Smooth muscle cell (in vitro differentiated cells): Measurements from ENCODE around the gene ITPRIPL2. TPM values are rescaled to one million over a fixed set of nuclear protein-coding genes. Genes with fewer than 3 reads are reported as not detected.

ENCODE experiments used
- DNase-seq: peaks from one replicate; lab custom pipeline; 2025; ENCODE audit not compliant: unreplicated experiment; lab: John Stamatoyannopoulos, UW
- H2AFZ ChIP-seq: fragments of 200-600 bp; sonication (generic); 2 replicates; pipeline ENCODE4 v1.6.0; 2016; ENCODE audit warnings: antibody characterized with exemption, low read depth, mild to moderate bottlenecking
- H3F3A ChIP-seq: fragments of 200-600 bp; sonication (generic); 2 replicates; pipeline ENCODE4 v1.6.0; 2017; ENCODE audit warnings: antibody characterized with exemption, low read depth
- H3K27ac ChIP-seq: fragments of 200-600 bp; sonication (generic); 2 replicates; pipeline ENCODE4 v1.5.1; 2016; ENCODE audit warnings: low read depth, mild to moderate bottlenecking
- H3K27me3 ChIP-seq: fragments of 200-600 bp; sonication (generic); 2 replicates; pipeline ENCODE4 v1.6.1; 2016; ENCODE audit warnings: low read depth, mild to moderate bottlenecking
- H3K36me3 ChIP-seq: fragments of 200-600 bp; sonication (generic); 2 replicates; pipeline ENCODE4 v1.5.1; 2016; ENCODE audit warnings: low read depth
- H3K4me1 ChIP-seq: fragments of 200-600 bp; sonication (generic); 2 replicates; pipeline ENCODE4 v1.5.1; 2016; ENCODE audit warnings: low read depth
- H3K4me2 ChIP-seq: fragments of 200-600 bp; sonication (generic); 2 replicates; pipeline ENCODE4 v1.6.0; 2016; ENCODE audit warnings: mild to moderate bottlenecking
- H3K4me3 ChIP-seq: fragments of 200-600 bp; sonication (generic); 2 replicates; pipeline ENCODE4 v1.5.1; 2016; ENCODE audit warnings: mild to moderate bottlenecking
- H3K79me2 ChIP-seq: fragments of 200-600 bp; sonication (generic); 2 replicates; pipeline ENCODE4 v1.6.0; 2016; ENCODE audit warnings: low read depth, mild to moderate bottlenecking
- H3K9ac ChIP-seq: fragments of 200-600 bp; sonication (generic); 2 replicates; pipeline ENCODE4 v1.6.0; 2016; ENCODE audit warnings: low read depth
- H3K9me3 ChIP-seq: fragments of 200-600 bp; sonication (generic); replicated peaks from 2 replicates; pipeline ENCODE4 v1.5.1; 2016; ENCODE audit warnings: low read depth
- H4K20me1 ChIP-seq: fragments of 200-600 bp; sonication (generic); 2 replicates; pipeline ENCODE4 v1.6.0; 2016; ENCODE audit warnings: low read depth
- CTCF ChIP-seq: fragments of 200-600 bp; sonication (generic); IDR thresholded peaks from 2 replicates; pipeline ENCODE4 v1.5.1; 2017; ENCODE audit warnings: borderline replicate concordance, mild to moderate bottlenecking, antibody characterized with exemption; ENCODE audit not compliant: insufficient read depth, poor library complexity, severe bottlenecking
- WGBS: methylation state at CpG from one replicate; pipeline ENCODE4 v1.1.7; 2016; ENCODE audit warnings: low lambda C conversion rate; 5-methylcytosine and 5-hydroxymethylcytosine counted together
- polyA plus RNA-seq: library from polyadenylated mRNA; unstranded; fragments of >200 nt; fragmentation: Nextera tagmentation; extraction: Ambion mirVana; gene quantifications from 2 replicates; pipeline ENCODE4 v1.2.1, GENCODE V29; 2016
- total RNA-seq: library from RNA; depleted of rRNA; stranded (reverse); fragments of >200 nt; gene quantifications from 2 replicates; pipeline ENCODE4 v1.2.3, GENCODE V29; 2014

Gene ITPRIPL2
- total and polyA plus RNA-seq, 2 experiments from 2014 or later, result 16.4 to 26.4 TPM

DNA sequence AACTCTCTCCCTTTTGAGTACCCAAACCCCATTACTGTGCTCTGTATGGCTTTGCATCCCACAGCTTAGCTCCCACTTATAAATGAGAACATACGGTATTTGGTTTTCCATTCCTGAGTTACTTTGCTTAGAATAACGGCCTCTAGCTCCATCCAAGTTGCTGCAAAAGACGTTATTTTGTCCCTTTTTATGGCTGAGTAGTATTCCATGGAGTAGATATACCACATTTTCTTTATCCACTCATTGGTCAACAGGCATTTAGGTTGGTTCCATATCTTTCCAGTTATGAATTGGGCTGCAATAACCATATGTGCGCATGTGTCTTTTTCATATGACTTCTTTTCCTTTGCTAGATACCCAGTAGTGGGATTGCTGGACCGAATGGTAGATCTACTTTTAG lies 34.4 kb downstream of the ITPRIPL2 start:
- no peak overlapping the region for H3K4me3 ChIP-seq
- H3K36me3 ChIP-seq, result no peaks in the 10 kb centered on the region
- H3K79me2 ChIP-seq, result no peaks in the 10 kb centered on the region
- H3K4me2 ChIP-seq, result no peak overlapping the region
- H3K27ac ChIP-seq, result no peak overlapping the region
- H3K9ac ChIP-seq, result no peak overlapping the region
- no peaks in the 10 kb centered on the region for H3K4me1 ChIP-seq
- WGBS, result 97% methylated on average over 5 of the region's 5 CpGs
- DNase-seq, result no peak
- no peak for TF ChIP-seq CTCF
- H3F3A ChIP-seq, result no peaks in the 10 kb centered on the region
- no peak overlapping the region for H2AFZ ChIP-seq
- H3K27me3 ChIP-seq, result no peaks in the 10 kb centered on the region
- no peaks in the 10 kb centered on the region for H3K9me3 ChIP-seq
- H4K20me1 ChIP-seq, result no peaks in the 10 kb centered on the region

DNA sequence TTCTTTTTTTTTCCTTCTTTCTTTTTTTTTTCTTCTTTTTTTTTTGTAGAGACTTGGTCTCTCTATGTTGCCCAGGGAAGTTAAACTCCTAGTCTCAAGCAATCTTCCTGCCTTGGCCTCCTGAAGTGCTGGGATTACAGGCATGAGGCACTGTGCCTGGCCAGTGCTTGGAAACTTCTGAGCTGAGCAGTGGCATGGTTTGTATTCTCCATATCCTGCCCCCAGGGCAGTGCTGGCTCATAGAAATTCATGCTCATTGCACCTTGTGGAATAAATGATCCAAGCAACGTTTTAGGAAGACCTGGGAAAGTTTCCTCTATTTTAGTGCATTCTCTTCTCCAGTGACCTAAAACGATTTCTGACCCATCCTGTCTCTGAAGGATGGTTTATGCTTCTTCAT lies 37.5 kb downstream of the ITPRIPL2 start:
- no peak for DNase-seq
- no peaks in the 10 kb centered on the region for H4K20me1 ChIP-seq
- 69% methylated on average over 2 of the region's 2 CpGs for WGBS

DNA sequence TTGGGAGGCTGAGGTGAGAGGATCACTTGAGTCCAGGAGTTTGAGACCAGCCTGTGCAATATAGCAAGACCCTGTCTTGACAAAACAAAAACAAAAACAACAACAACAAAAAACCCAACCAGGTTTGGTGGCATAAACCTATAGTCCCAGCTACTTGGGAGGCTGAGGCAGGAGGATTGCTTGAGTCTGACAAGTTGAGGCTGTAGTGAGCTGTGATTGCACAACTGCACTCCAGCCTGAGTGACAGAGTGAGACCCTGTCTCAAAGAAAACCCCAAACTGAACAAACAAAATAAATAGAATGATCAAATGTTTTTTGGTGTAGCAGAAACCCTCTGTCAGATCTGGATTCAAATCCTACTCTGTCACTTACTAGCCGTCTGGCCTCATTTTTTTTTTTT lies 38.3 kb downstream of the ITPRIPL2 start:
- DNase-seq, result no peak
- H3K4me1 ChIP-seq, result no peaks in the 10 kb centered on the region
- no peak overlapping the region for H3K27ac ChIP-seq
- H2AFZ ChIP-seq, result no peak overlapping the region
- no peaks in the 10 kb centered on the region for H3F3A ChIP-seq
- no peaks in the 10 kb centered on the region for H3K9me3 ChIP-seq
- H3K27me3 ChIP-seq, result no peaks in the 10 kb centered on the region
- no peak overlapping the region for H3K9ac ChIP-seq
- TF ChIP-seq CTCF, result no peak
- WGBS, result 80% methylated on average over 1 of the region's 1 CpG
- H3K4me2 ChIP-seq, result no peak overlapping the region
- H3K36me3 ChIP-seq, result no peaks in the 10 kb centered on the region
- H4K20me1 ChIP-seq, result no peaks in the 10 kb centered on the region
- H3K79me2 ChIP-seq, result no peaks in the 10 kb centered on the region
- no peak overlapping the region for H3K4me3 ChIP-seq

More for the DNA sequence above, 37.5 kb downstream of the ITPRIPL2 start:
- Histone ChIP-seq H3K27me3 (no peaks in the 10 kb centered on the region), H3F3A (no peaks in the 10 kb centered on the region), H3K9ac (no peak overlapping the region), H3K79me2 (no peaks in the 10 kb centered on the region), H3K9me3 (no peaks in the 10 kb centered on the region), H2AFZ (no peak overlapping the region), H3K4me2 (no peak overlapping the region), H3K4me3 (no peak overlapping the region), H3K4me1 (no peaks in the 10 kb centered on the region), H3K36me3 (no peaks in the 10 kb centered on the region), H3K27ac (no peak overlapping the region)
- TF ChIP-seq CTCF, result no peak

DNA sequence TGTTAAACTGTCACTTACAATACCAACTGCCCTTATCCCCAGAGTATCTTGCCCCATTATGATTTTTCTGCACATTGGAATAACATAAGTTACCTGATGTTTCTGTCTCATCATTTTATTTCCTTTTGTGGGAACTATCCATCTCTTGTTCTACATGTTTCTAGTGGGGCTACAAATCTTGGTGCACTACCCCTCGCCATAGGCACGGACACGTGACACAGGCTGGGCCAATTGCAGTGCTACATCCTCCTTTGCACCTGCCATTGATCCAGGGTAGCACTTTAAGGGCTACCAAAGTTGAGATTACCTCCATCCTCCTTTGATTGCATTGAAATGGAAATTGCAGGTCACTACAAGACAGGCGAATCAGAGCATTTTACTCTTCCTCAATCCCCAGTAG lies 40.1 kb downstream of the ITPRIPL2 start:
- H2AFZ ChIP-seq, result no peak overlapping the region
- TF ChIP-seq CTCF, result no peak

More for the DNA sequence above, 40.1 kb downstream of the ITPRIPL2 start:
- no peaks in the 10 kb centered on the region for H3K79me2 ChIP-seq
- no peak overlapping the region for H3K27ac ChIP-seq
- no peak for DNase-seq
- H3K9ac ChIP-seq, result no peak overlapping the region
- no peaks in the 10 kb centered on the region for H3K9me3 ChIP-seq
- H3K4me3 ChIP-seq, result no peak overlapping the region
- no peaks in the 10 kb centered on the region for H3F3A ChIP-seq
- H3K4me1 ChIP-seq, result no peaks in the 10 kb centered on the region
- WGBS, result 76% methylated on average over 4 of the region's 4 CpGs
- H3K27me3 ChIP-seq, result peaks cover 4% of the 10 kb centered on the region
- H4K20me1 ChIP-seq, result no peaks in the 10 kb centered on the region
- H3K4me2 ChIP-seq, result no peak overlapping the region
- H3K36me3 ChIP-seq, result no peaks in the 10 kb centered on the region
